A549 (cell line): ENCODE data around the gene SEL1L3. TPM values are rescaled to one million over a fixed set of nuclear protein-coding genes. Genes with fewer than 3 reads are reported as not detected.

Experiments
- ATAC-seq, 2 experiments: fragments of 200-7000 bp in 1 of 2; fragments of >200 bp in 1 of 2; cut with Nextera tagmentation in 1 of 2; cut with Tn5 transposase in 1 of 2; 3 replicates each; pipeline versions ENCODE4 v1.8.0 to v1.9.1; 2018 to 2020; ENCODE audit warnings: mild to moderate bottlenecking in 1 of 2, moderate library complexity in 1 of 2
- CTCF ChIA-PET: fragments of 300-600 bp; sonication (Branson Sonifier 250); formaldehyde crosslinking; extraction: SDS; loops from one replicate; lab custom pipeline; 2021; ENCODE audit warnings: antibody characterized with exemption, inconsistent platforms; lab: Yijun Ruan, JAX
- POLR2A ChIA-PET: fragments of 350-600 bp; formaldehyde crosslinking; extraction: SDS; loops from one replicate; lab custom pipeline; 2021; ENCODE audit warnings: antibody characterized with exemption, inconsistent platforms; lab: Yijun Ruan, JAX
- DNase-seq, 2 experiments: peaks; one replicate each; pipeline versions ENCODE4 v3.0.0 to v3.0.0-alpha.2; 2011 to 2016; ENCODE audit warnings: low read depth in 1 of 2, low spot score in 1 of 2
- FAIRE-seq: peaks from 2 replicates; lab custom pipeline; 2011; peaks lifted over from hg19 to GRCh38; lab: Jason Lieb, UNC
- H3K27ac ChIP-seq, 2 experiments: fragments of >200 bp; sonication (Bioruptor Twin); formaldehyde crosslinking; 3 replicates each; pipeline ENCODE4 v1.5.1; 2016 to 2017
- H3K4me1 ChIP-seq: fragments of >200 bp; sonication (Bioruptor Twin); formaldehyde crosslinking; 3 replicates; pipeline ENCODE4 v1.6.1; 2016
- H3K4me2 ChIP-seq: fragments of >200 bp; sonication (Bioruptor Twin); formaldehyde crosslinking; 3 replicates; pipeline ENCODE4 v1.6.1; 2016
- H3K4me3 ChIP-seq: fragments of >200 bp; sonication (Bioruptor Twin); formaldehyde crosslinking; 3 replicates; pipeline ENCODE4 v1.5.1; 2016
- H3K9me3 ChIP-seq: fragments of >200 bp; sonication (Bioruptor Twin); formaldehyde crosslinking; 3 replicates; pipeline ENCODE4 v1.6.1; 2016
- CBX8 ChIP-seq: fragments of 200-600 bp; sonication (generic); IDR thresholded peaks from 2 replicates; pipeline ENCODE4 v1.6.1; 2016
- CHD4 ChIP-seq: fragments of 200-600 bp; sonication (generic); IDR thresholded peaks from 2 replicates; pipeline ENCODE4 v1.6.1; 2016; ENCODE audit warnings: antibody characterized with exemption, mild to moderate bottlenecking, borderline replicate concordance
- EHF ChIP-seq: fragments of 250-450 bp; sonication (Bioruptor Pico); IDR thresholded peaks from 2 replicates; pipeline ENCODE4 v1.5.0; 2020; ENCODE audit warnings: mild to moderate bottlenecking
- EP300 ChIP-seq, 2 experiments: fragments of >200 bp; sonication (Bioruptor Twin); formaldehyde crosslinking; IDR thresholded peaks; 2 replicates in 1 of 2; 3 replicates in 1 of 2; pipeline ENCODE4 v1.6.1; 2016 to 2017
- FOXS1 ChIP-seq: fragments of 250-450 bp; sonication (Bioruptor Pico); IDR thresholded peaks from 2 replicates; pipeline ENCODE4 v1.5.0; 2020; ENCODE audit warnings: mild to moderate bottlenecking, moderate library complexity
- GATA3 ChIP-seq: IDR thresholded peaks from 2 replicates; pipeline ENCODE4 v1.6.1; 2012; ENCODE audit warnings: borderline replicate concordance
- HDAC2 ChIP-seq: fragments of 200-600 bp; sonication (generic); IDR thresholded peaks from 2 replicates; pipeline ENCODE4 v1.6.1; 2016
- HEYL ChIP-seq: fragments of 250-450 bp; sonication (Bioruptor Pico); IDR thresholded peaks from 2 replicates; pipeline ENCODE4 v1.8.0; 2021; ENCODE audit warnings: mild to moderate bottlenecking, moderate library complexity
- HOXA7 ChIP-seq: fragments of 250-450 bp; sonication (Bioruptor Pico); IDR thresholded peaks from 2 replicates; pipeline ENCODE4 v1.5.0; 2020; ENCODE audit warnings: mild to moderate bottlenecking, moderate library complexity
- HOXB13 ChIP-seq: fragments of 250-450 bp; sonication (Bioruptor Pico); IDR thresholded peaks from 2 replicates; pipeline ENCODE4 v1.5.0; 2020; ENCODE audit warnings: low read depth, mild to moderate bottlenecking, moderate library complexity
- HOXB5 ChIP-seq: fragments of 250-450 bp; sonication (Bioruptor Pico); IDR thresholded peaks from 2 replicates; pipeline ENCODE4 v1.5.0; 2020; ENCODE audit warnings: mild to moderate bottlenecking, moderate library complexity
- KDM1A ChIP-seq: fragments of 200-600 bp; sonication (generic); IDR thresholded peaks from 2 replicates; pipeline ENCODE4 v1.6.1; 2016; ENCODE audit warnings: low read depth, mild to moderate bottlenecking
- KDM5A ChIP-seq: fragments of 200-600 bp; sonication (generic); IDR thresholded peaks from 2 replicates; pipeline ENCODE4 v1.6.1; 2016; ENCODE audit warnings: antibody characterized with exemption, mild to moderate bottlenecking
- MAX ChIP-seq: IDR thresholded peaks from 2 replicates; pipeline ENCODE4 v1.6.1; 2012
- MAZ ChIP-seq: fragments of 150-350 bp; IDR thresholded peaks from 2 replicates; pipeline ENCODE4 v1.6.1; 2014; ENCODE audit warnings: antibody characterized with exemption, low read depth, low read length, borderline replicate concordance
- MYC ChIP-seq: IDR thresholded peaks from 2 replicates; pipeline ENCODE4 v1.6.1; 2012; ENCODE audit warnings: mild to moderate bottlenecking, inconsistent platforms, low read length, improper control_type of control experiment, borderline replicate concordance
- NR3C1 ChIP-seq: fragments of >200 bp; sonication (Bioruptor Twin); formaldehyde crosslinking; IDR thresholded peaks from 3 replicates; pipeline ENCODE4 v1.6.1; 2017
- PBX3 ChIP-seq: IDR thresholded peaks from 2 replicates; pipeline ENCODE4 v1.6.1; 2012
- POLR2A ChIP-seq: IDR thresholded peaks from 2 replicates; pipeline ENCODE4 v1.6.1; 2012; ENCODE audit warnings: mild to moderate bottlenecking, low read length
- POLR2AphosphoS2 ChIP-seq: conservative IDR thresholded peaks from 2 replicates; pipeline ENCODE4 v1.6.1; 2012; ENCODE audit warnings: low read length, improper control_type of control experiment, inconsistent platforms
- RAD21 ChIP-seq, 2 experiments: fragments of >200 bp in 1 of 2; sonication (Bioruptor Twin) in 1 of 2; formaldehyde crosslinking in 1 of 2; IDR thresholded peaks in 1 of 2; conservative IDR thresholded peaks in 1 of 2; 2 replicates in 1 of 2; 3 replicates in 1 of 2; pipeline ENCODE4 v1.6.1; 2012 to 2018; ENCODE audit warnings: inconsistent platforms in 1 of 2
- RARB ChIP-seq: fragments of 250-450 bp; sonication (Bioruptor Pico); IDR thresholded peaks from 2 replicates; pipeline ENCODE4 v1.8.0; 2021; ENCODE audit warnings: mild to moderate bottlenecking, moderate library complexity
- REST ChIP-seq: fragments of 200-600 bp; sonication (generic); IDR thresholded peaks from 2 replicates; pipeline ENCODE4 v1.6.1; 2016; ENCODE audit warnings: antibody characterized with exemption, mild to moderate bottlenecking, moderate library complexity
- SMC3 ChIP-seq: fragments of >200 bp; sonication (Bioruptor Twin); formaldehyde crosslinking; IDR thresholded peaks from 3 replicates; pipeline ENCODE4 v1.6.1; 2018; ENCODE audit warnings: inconsistent platforms
- SREBF2 ChIP-seq: fragments of 450-650 bp; IDR thresholded peaks from 2 replicates; pipeline ENCODE4 v1.6.1; 2014; ENCODE audit warnings: mild to moderate bottlenecking, moderate library complexity
- TFCP2L1 ChIP-seq: fragments of 250-450 bp; sonication (Bioruptor Pico); IDR thresholded peaks from 2 replicates; pipeline ENCODE4 v1.5.0; 2021; ENCODE audit warnings: mild to moderate bottlenecking
- TP53 ChIP-seq: fragments of 250-450 bp; sonication (Bioruptor Pico); IDR thresholded peaks from 2 replicates; pipeline ENCODE4 v1.5.0; 2021; ENCODE audit warnings: mild to moderate bottlenecking, moderate library complexity
- WGBS: methylation state at CpG from one replicate; pipeline ENCODE4 v1.1.6; 2017; ENCODE audit errors: missing lambda C conversion rate; 5-methylcytosine and 5-hydroxymethylcytosine counted together
- polyA plus RNA-seq, 4 experiments: library from polyadenylated mRNA; depleted of rRNA in 3 of 4; stranded (reverse); fragments of >200 nt; fragmentation: RNase III in 1 of 4; extraction: RNeasy Plus Mini Kit Qiagen cat#74134 plus additional on column Dnase treatment in 1 of 4; gene quantifications; 2 replicates in 3 of 4; 3 replicates in 1 of 4; pipeline ENCODE4 v1.2.3, GENCODE V29; 2011 to 2017

The SEL1L3 gene
- polyA plus RNA-seq, 2 of the 4 experiments (the other 2 are of a cell fraction): 26.1 to 27.0 TPM

GRCh38 chr4:25803720-25804225, 59.0 kb downstream of the SEL1L3 start:
- FAIRE-seq (no peak), ATAC-seq (no peak), DNase-seq (no peak)
- no peak for TF ChIP-seq POLR2AphosphoS2
- no peak for TF ChIP-seq EP300 (IDR thresholded peaks at IDR 0.05)
- TF ChIP-seq KDM1A: no peak
- no peak for TF ChIP-seq SMC3
- no peak for TF ChIP-seq HOXA7
- no peak for TF ChIP-seq HOXB13 (CRISPR knock-in tag)
- no peak for TF ChIP-seq MAZ
- no peak for TF ChIP-seq FOXS1 (CRISPR knock-in tag)
- no peak for TF ChIP-seq HOXB5 (CRISPR knock-in tag)
- no peak for TF ChIP-seq GATA3
- H3K4me3 ChIP-seq: no peak overlapping the region
- H3K4me1 ChIP-seq: peaks cover 15% of the 10 kb centered on the region
- WGBS: 85% methylated on average over 3 of the region's 3 CpGs
- ChIA-PET POLR2A (no interaction called here), CTCF (interaction anchor here (1.1 to 1.8 kb wide), 2 partner anchors 11 to 12 kb away, joined by 3 to 5 read pairs; no protein-coding TSS in a partner anchor)
- no peak overlapping the region for H3K4me2 ChIP-seq
- H3K27ac ChIP-seq: no peak overlapping the region
- no peaks in the 10 kb centered on the region for H3K9me3 ChIP-seq

DNA sequence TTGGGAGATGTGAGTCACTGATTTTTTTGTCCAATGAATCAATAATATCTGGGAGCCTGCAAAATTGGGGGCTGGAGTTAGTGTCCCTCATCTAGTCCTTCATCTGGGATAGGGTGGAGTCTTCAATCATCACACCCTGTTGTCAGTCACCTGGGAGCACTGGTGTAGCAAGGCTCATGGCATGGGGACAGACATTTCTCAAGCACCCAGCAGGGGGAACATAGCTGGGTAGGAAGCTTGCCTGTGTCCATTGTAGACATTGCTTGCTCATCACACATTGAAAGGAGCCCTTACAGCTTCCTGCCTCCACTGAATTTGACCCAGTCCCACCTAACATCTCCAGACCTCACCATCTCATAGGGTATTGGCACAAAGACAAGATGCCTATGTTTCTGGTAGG, 61.2 kb downstream of the SEL1L3 start:
- FAIRE-seq: no peak
- no peaks in the 10 kb centered on the region for H3K9me3 ChIP-seq
- no peak overlapping the region for H3K27ac ChIP-seq
- no peak for DNase-seq
- POLR2A ChIA-PET: interaction anchor here (1.2 kb wide), 1 partner anchor 112 kb away, joined by 3 read pairs; the partner anchor contains the start of gene SMIM20
- peaks cover 2% of the 10 kb centered on the region; the same call in 2 of the 3 replicates for H3K4me1 ChIP-seq
- TF ChIP-seq SREBF2 (no peak), GATA3 (no peak), POLR2A (no peak), SMC3 (no peak), TP53 (CRISPR knock-in tag) (no peak), HEYL (no peak), CBX8 (no peak), PBX3 (no peak)
- CTCF ChIA-PET: interaction anchor here (1.1 to 1.8 kb wide), 2 partner anchors 9 to 360 kb away, joined by 5 to 12 read pairs; no protein-coding TSS in a partner anchor
- no peak; a peak in 1 of 6 replicates for ATAC-seq
- no peak overlapping the region for H3K4me2 ChIP-seq
- H3K4me3 ChIP-seq: no peak overlapping the region

DNA sequence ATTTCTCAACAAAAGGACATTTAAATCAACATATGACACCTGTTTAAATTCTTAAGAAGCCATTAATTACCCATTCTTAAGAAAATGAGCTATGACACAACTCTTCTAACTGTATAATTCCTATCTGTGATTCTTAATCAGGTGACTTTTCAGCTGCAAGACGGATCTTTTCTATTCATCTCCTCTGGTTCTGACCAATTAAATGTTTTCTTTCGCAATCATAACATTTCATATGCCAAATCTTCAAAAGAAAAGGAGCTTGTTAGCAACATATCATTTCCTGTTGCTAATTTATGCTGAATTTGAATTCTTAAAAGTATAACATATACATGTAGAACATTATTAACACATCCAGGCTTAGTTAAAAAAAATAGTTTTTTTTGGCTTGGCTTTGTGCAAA, 62.5 kb downstream of the SEL1L3 start:
- DNase-seq: no peak
- peaks cover 14% of the 10 kb centered on the region for H3K4me1 ChIP-seq
- ChIA-PET POLR2A (no interaction called here), CTCF (interaction anchor here (1.0 to 1.8 kb wide), 5 partner anchors 8 to 359 kb away, joined by 3 to 12 read pairs (median 4); no protein-coding TSS in a partner anchor)
- no peak for FAIRE-seq
- H3K4me3 ChIP-seq: no peak overlapping the region
- TF ChIP-seq TFCP2L1 (CRISPR knock-in tag) (no peak), HOXB13 (CRISPR knock-in tag) (no peak), MAX (no peak)
- TF ChIP-seq, all 56 proteins: peak for 0
- WGBS: 88% methylated on average over 2 of the region's 2 CpGs
- no peak for ATAC-seq
- Histone ChIP-seq H3K9me3 (no peaks in the 10 kb centered on the region), H3K4me2 (no peak overlapping the region), H3K27ac (no peak overlapping the region)

- whole genome bisulfite sequencing: 85% methylated on average over 5 of the region's 5 CpGs
- ATAC-seq (no peak), DNase-seq (no peak), FAIRE-seq (no peak)
- ChIA-PET POLR2A (no interaction called here), CTCF (interaction anchor here (1.0 to 1.6 kb wide), 3 partner anchors 20 to 358 kb away, joined by 3 to 4 read pairs (median 4); no protein-coding TSS in a partner anchor)
- peaks cover 14% of the 10 kb centered on the region for H3K4me1 ChIP-seq
- no peaks in the 10 kb centered on the region for H3K9me3 ChIP-seq
- no peak overlapping the region for H3K4me2 ChIP-seq
- H3K4me3 ChIP-seq: no peak overlapping the region
- H3K27ac ChIP-seq: no peak overlapping the region
- TF ChIP-seq PBX3 (no peak), HDAC2 (no peak), SMC3 (no peak), NR3C1 (no peak), KDM5A (no peak), GATA3 (no peak), REST (no peak), CHD4 (no peak), RAD21 (conservative IDR thresholded peaks at IDR 0.05 in 1 of 2, IDR thresholded peaks at IDR 0.05 in 1 of 2) (no peak), FOXS1 (CRISPR knock-in tag) (no peak), RARB (CRISPR knock-in tag) (no peak), EHF (CRISPR knock-in tag) (no peak), MYC (no peak)
Observed at GRCh38 chr4:25799522-25799921, 63.3 kb downstream of the SEL1L3 start.
